HG03521 (cell line): ENCODE measurements around the gene ZFPM1.

ENCODE experiments used
- ATAC-seq: cut with Tn5 transposase; IDR thresholded peaks from one replicate; pipeline ENCODE4 v1.9.1; 2021; ENCODE audit warnings: mild to moderate bottlenecking, moderate library complexity; ENCODE audit not compliant: unreplicated experiment

ZFPM1 gene

GRCh38 chr16:88585927-88586581 lies 133.0 kb downstream of the ZFPM1 start:
- ATAC-seq = no peak
